ENCODE data around the gene SNRPE.

DNA sequence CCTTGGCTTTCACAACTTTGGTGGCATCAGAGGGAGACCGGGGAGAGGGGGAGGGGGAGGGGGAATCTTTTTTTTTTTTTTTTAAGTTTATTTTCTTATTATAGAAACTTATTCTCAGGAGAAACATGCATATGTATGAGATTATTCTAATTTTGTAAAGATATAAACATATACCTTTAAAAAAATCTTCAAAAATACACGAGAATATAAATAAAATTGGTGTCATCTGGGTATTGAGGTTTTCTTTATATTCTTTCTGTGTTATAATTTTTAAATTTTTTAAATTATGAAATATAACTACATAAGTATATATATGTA lies 18.9 kb upstream of the SNRPE start:
- no peak for TF ChIP-seq POLR2AphosphoS5 (IDR thresholded peaks at IDR 0.05; ENCODE audit: low read depth, low read length)
- TF ChIP-seq SIN3A (IDR thresholded peaks at IDR 0.05; ENCODE audit: borderline replicate concordance, insufficient read depth, low read depth, low read length): no peak
- TF ChIP-seq, protein P1, sequence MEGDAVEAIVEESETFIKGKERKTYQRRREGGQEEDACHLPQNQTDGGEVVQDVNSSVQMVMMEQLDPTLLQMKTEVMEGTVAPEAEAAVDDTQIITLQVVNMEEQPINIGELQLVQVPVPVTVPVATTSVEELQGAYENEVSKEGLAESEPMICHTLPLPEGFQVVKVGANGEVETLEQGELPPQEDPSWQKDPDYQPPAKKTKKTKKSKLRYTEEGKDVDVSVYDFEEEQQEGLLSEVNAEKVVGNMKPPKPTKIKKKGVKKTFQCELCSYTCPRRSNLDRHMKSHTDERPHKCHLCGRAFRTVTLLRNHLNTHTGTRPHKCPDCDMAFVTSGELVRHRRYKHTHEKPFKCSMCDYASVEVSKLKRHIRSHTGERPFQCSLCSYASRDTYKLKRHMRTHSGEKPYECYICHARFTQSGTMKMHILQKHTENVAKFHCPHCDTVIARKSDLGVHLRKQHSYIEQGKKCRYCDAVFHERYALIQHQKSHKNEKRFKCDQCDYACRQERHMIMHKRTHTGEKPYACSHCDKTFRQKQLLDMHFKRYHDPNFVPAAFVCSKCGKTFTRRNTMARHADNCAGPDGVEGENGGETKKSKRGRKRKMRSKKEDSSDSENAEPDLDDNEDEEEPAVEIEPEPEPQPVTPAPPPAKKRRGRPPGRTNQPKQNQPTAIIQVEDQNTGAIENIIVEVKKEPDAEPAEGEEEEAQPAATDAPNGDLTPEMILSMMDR (IDR thresholded peaks at IDR 0.05): no peak
- TF ChIP-seq TCF7L2 (IDR thresholded peaks at IDR 0.05; ENCODE audit: low read depth, low read length): no peak

Measured in Panc1 (cell line).